ENCODE measurements around the gene KCTD19. TPM values are rescaled to one million over a fixed set of nuclear protein-coding genes. Genes with fewer than 3 reads are reported as not detected.
"Not testable (repeated sequence)": the region's sequence is repeated elsewhere in the genome, so short reads cannot be mapped to it uniquely, and the experiment has no call there.

The KCTD19 gene
- total RNA-seq (under 1 TPM; 0.50 to 0.99 TPM), polyA plus RNA-seq (ENCODE audit: insufficient read length in 2 of 2) (1 to 10 TPM; 2.2 to 2.7 TPM)
- long read RNA-seq, donor 1: 0 reads
- long read RNA-seq, donor 2: 0 reads
- long read RNA-seq, donor 3: 0 reads
- long read RNA-seq, donor 4: 0 reads

GRCh38 chr16:67326472-67327309 lies at the start of gene KCTD19, which contains the start of gene LRRC36:
KCTD19 (minus strand) TSS chr16:67326741; CDS start chr16:67326707, 34 bp downstream.
LRRC36 (plus strand) TSS chr16:67326815; CDS start chr16:67326863, 48 bp downstream.
- peak in 5 of 6 donors; percentile 36 to 92 (median 43) for DNase-seq (ENCODE audit: low read depth in 4 of 6, low spot score in 6 of 6)
- peaks cover 2% of the 10 kb centered on the region for H3K27me3 ChIP-seq (ENCODE audit: control insufficient read depth, insufficient read depth, low read length)
- WGBS (ENCODE audit: insufficient coverage): under 1% methylated on average over 54 of the region's 61 CpGs

DNA sequence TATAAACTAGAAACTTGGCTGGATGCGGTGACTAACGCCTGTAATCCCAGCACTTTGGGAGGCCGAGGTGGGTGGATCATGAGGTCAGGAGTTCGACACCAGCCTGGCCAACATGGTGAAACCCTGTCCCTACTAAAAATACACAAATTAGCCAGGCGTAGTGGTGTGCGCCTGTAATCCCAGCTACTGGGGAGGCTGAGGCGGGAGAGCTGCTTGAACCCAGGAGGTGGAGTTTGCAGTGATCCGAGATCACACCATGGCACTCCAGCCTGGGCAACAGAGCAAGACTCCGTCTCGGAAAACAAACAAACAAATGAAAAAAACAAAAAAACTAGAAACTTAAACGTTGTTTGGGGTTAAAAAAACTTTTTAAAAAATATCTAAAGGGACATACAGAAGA lies 49.5 kb upstream of the KCTD19 start:
- WGBS (ENCODE audit: insufficient coverage): 95% methylated on average over 7 of the region's 11 CpGs
- H3K27me3 ChIP-seq (ENCODE audit: control insufficient read depth, insufficient read depth, low read length); DNase-seq (ENCODE audit: low read depth in 4 of 6, low spot score in 6 of 6); H3K9me3 ChIP-seq (ENCODE audit: control insufficient read depth, insufficient read depth, low read length); H3K4me1 ChIP-seq (ENCODE audit: control insufficient read depth, insufficient read depth, low read length); H3K4me3 ChIP-seq (ENCODE audit: low read depth, low read length); H3K27ac ChIP-seq (ENCODE audit: low read depth, low read length); H3K36me3 ChIP-seq (ENCODE audit: control insufficient read depth, insufficient read depth, low read length): not testable (repeated sequence)

More at GRCh38 chr16:67326472-67327309, at the start of gene KCTD19, which contains the start of gene LRRC36:
- no peaks in the 10 kb centered on the region for H3K36me3 ChIP-seq (ENCODE audit: control insufficient read depth, insufficient read depth, low read length)
- H3K4me1 ChIP-seq (ENCODE audit: control insufficient read depth, insufficient read depth, low read length): peaks cover 14% of the 10 kb centered on the region
- H3K9me3 ChIP-seq (ENCODE audit: control insufficient read depth, insufficient read depth, low read length): no peaks in the 10 kb centered on the region
- peak within 1 kb of the TSS; percentile 80 for H3K4me3 ChIP-seq (ENCODE audit: low read depth, low read length)
- H3K27ac ChIP-seq (ENCODE audit: low read depth, low read length): peak within 1 kb of the TSS; percentile 47

DNA sequence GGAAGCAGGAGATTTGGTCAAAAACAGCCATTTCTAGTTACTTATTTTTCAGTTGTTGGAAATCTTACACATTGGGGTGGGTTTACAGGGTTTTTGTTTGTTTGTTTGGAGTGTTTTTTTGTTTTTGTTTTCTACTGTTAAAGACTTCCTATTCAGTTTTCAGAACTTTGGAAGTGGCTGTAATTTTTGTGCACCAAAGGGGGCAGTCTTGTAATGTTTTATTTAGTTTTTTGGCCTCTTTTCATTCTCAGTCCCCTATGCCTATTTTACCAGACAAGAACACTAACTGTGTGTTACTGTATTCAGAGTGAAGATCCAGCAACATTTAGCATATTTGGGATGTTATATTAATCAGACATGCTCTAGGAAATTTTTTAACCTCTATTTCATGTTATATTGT lies 46.1 kb upstream of the KCTD19 start:
- Histone ChIP-seq H3K4me1 (ENCODE audit: control insufficient read depth, insufficient read depth, low read length) (peaks cover 4% of the 10 kb centered on the region), H3K27ac (ENCODE audit: low read depth, low read length) (no peak overlapping the region), H3K4me3 (ENCODE audit: low read depth, low read length) (no peak overlapping the region), H3K27me3 (ENCODE audit: control insufficient read depth, insufficient read depth, low read length) (no peaks in the 10 kb centered on the region), H3K9me3 (ENCODE audit: control insufficient read depth, insufficient read depth, low read length) (no peaks in the 10 kb centered on the region), H3K36me3 (ENCODE audit: control insufficient read depth, insufficient read depth, low read length) (no peaks in the 10 kb centered on the region)
- peak in 2 of 6 donors; percentile 51 to 75 for DNase-seq (ENCODE audit: low read depth in 4 of 6, low spot score in 6 of 6)

DNA sequence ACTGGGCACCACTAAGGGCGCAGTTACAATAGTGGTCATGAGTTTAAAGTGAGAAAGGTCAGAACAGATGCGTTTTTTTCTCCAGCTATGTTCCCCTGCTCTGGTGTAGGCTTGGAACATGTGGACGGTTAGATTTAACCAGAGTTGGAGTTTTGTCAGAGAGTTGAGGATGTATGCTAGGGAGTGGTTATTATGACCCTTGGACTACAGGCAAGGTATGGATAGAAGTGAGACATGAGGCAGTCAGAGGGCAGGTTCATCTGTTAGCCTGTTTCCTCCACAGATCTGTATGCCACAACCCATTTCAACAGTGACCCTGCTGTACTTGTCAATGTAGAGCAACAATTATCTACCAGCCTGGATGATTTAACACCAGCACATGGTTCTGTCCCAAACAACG lies 44.1 kb upstream of the KCTD19 start:
- Histone ChIP-seq H3K27me3 (ENCODE audit: control insufficient read depth, insufficient read depth, low read length) (no peaks in the 10 kb centered on the region), H3K4me1 (ENCODE audit: control insufficient read depth, insufficient read depth, low read length) (peaks cover 4% of the 10 kb centered on the region), H3K4me3 (ENCODE audit: low read depth, low read length) (no peak overlapping the region), H3K27ac (ENCODE audit: low read depth, low read length) (no peak overlapping the region), H3K36me3 (ENCODE audit: control insufficient read depth, insufficient read depth, low read length) (no peaks in the 10 kb centered on the region), H3K9me3 (ENCODE audit: control insufficient read depth, insufficient read depth, low read length) (no peaks in the 10 kb centered on the region)
- no peak for DNase-seq (ENCODE audit: low read depth in 4 of 6, low spot score in 6 of 6)
- 86% methylated on average over 4 of the region's 4 CpGs for WGBS (ENCODE audit: insufficient coverage)

- H3K36me3 ChIP-seq (ENCODE audit: control insufficient read depth, insufficient read depth, low read length): no peaks in the 10 kb centered on the region
- no peak overlapping the region for H3K4me3 ChIP-seq (ENCODE audit: low read depth, low read length)
- no peaks in the 10 kb centered on the region for H3K27me3 ChIP-seq (ENCODE audit: control insufficient read depth, insufficient read depth, low read length)
- no peaks in the 10 kb centered on the region for H3K9me3 ChIP-seq (ENCODE audit: control insufficient read depth, insufficient read depth, low read length)
- no peak overlapping the region for H3K27ac ChIP-seq (ENCODE audit: low read depth, low read length)
- DNase-seq (ENCODE audit: low read depth in 4 of 6, low spot score in 6 of 6): no peak
- H3K4me1 ChIP-seq (ENCODE audit: control insufficient read depth, insufficient read depth, low read length): peaks cover 4% of the 10 kb centered on the region
Measured at GRCh38 chr16:67364600-67365235, 38.2 kb upstream of the KCTD19 start.

DNA sequence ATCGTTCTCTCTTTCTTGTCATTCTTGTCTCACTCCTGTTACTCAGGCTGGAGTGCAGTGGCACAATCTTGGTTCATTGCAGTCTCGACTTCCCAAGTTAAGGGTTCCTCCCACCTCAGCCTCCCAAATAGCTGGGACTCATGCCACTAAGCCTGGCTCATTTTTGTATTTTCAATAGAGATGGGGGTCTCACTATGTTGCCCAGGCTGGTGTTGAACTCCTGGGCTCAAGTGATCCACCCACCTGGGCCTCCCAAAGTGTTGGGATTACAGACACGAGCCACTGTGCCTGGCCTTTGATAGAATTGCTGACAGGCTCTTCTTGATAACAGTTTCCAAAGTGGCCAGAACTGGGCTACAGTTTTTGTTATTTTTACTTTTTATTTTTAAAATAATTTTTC lies 34.5 kb upstream of the KCTD19 start:
- Histone ChIP-seq H3K9me3 (ENCODE audit: control insufficient read depth, insufficient read depth, low read length) (no peaks in the 10 kb centered on the region), H3K4me1 (ENCODE audit: control insufficient read depth, insufficient read depth, low read length) (peaks cover 4% of the 10 kb centered on the region), H3K4me3 (ENCODE audit: low read depth, low read length) (no peak overlapping the region), H3K36me3 (ENCODE audit: control insufficient read depth, insufficient read depth, low read length) (no peaks in the 10 kb centered on the region), H3K27ac (ENCODE audit: low read depth, low read length) (no peak overlapping the region), H3K27me3 (ENCODE audit: control insufficient read depth, insufficient read depth, low read length) (no peaks in the 10 kb centered on the region)
- 77% methylated on average over 3 of the region's 3 CpGs for WGBS (ENCODE audit: insufficient coverage)
- no peak for DNase-seq (ENCODE audit: low read depth in 4 of 6, low spot score in 6 of 6)

DNA sequence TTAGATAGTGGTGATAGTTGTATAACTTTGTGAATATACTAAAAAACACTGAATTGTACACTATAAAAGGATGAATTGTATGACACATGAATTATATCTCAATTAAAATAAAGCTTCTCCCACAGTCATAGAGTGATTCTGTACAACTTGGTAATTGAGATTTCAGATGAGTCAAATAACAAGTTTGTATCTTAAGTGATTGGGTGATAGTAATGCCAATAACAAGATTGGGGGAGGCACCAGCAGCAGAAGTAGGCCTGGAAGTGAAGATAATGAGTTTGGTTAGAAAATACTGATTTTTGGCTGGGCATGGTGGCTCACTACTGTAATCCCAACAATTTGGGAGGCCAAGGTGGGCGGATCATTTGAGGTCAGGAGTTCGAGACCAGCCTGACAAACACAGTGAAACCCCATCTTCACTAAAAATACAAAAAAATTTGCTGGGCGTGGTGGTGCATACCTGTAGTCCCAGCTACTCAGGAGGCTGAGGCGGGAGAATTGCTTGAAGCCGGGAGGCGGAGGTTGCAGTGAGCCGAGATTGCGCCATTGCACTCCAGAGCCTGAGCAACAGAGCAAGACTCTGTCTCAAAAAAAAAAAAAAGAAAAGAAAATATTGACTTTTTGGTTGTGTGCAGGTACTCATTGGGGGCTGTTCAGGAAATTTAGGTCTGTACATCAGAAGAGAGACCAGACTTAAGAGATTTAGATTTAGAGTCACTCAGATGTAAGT lies 33.2 kb upstream of the KCTD19 start:
- H3K4me3 ChIP-seq (ENCODE audit: low read depth, low read length); H3K36me3 ChIP-seq (ENCODE audit: control insufficient read depth, insufficient read depth, low read length); H3K27me3 ChIP-seq (ENCODE audit: control insufficient read depth, insufficient read depth, low read length); H3K9me3 ChIP-seq (ENCODE audit: control insufficient read depth, insufficient read depth, low read length); H3K4me1 ChIP-seq (ENCODE audit: control insufficient read depth, insufficient read depth, low read length); DNase-seq (ENCODE audit: low read depth in 4 of 6, low spot score in 6 of 6); H3K27ac ChIP-seq (ENCODE audit: low read depth, low read length): not testable (repeated sequence)
- WGBS (ENCODE audit: insufficient coverage): 100% methylated on average over 5 of the region's 8 CpGs

- H3K9me3 ChIP-seq (ENCODE audit: control insufficient read depth, insufficient read depth, low read length): no peaks in the 10 kb centered on the region
- DNase-seq (ENCODE audit: low read depth in 4 of 6, low spot score in 6 of 6): no peak
- WGBS (ENCODE audit: insufficient coverage): 14% methylated on average over 3 of the region's 4 CpGs
- peaks cover under 1% of the 10 kb centered on the region for H3K4me1 ChIP-seq (ENCODE audit: control insufficient read depth, insufficient read depth, low read length)
- no peaks in the 10 kb centered on the region for H3K27me3 ChIP-seq (ENCODE audit: control insufficient read depth, insufficient read depth, low read length)
- no peaks in the 10 kb centered on the region for H3K36me3 ChIP-seq (ENCODE audit: control insufficient read depth, insufficient read depth, low read length)
- H3K27ac ChIP-seq (ENCODE audit: low read depth, low read length): no peak overlapping the region
- H3K4me3 ChIP-seq (ENCODE audit: low read depth, low read length): no peak overlapping the region
Measured at GRCh38 chr16:67357561-67357960, 31.0 kb upstream of the KCTD19 start.

GRCh38 chr16:67356396-67356795 lies 29.9 kb upstream of the KCTD19 start:
- Histone ChIP-seq H3K9me3 (ENCODE audit: control insufficient read depth, insufficient read depth, low read length) (no peaks in the 10 kb centered on the region), H3K27me3 (ENCODE audit: control insufficient read depth, insufficient read depth, low read length) (no peaks in the 10 kb centered on the region), H3K36me3 (ENCODE audit: control insufficient read depth, insufficient read depth, low read length) (no peaks in the 10 kb centered on the region), H3K4me1 (ENCODE audit: control insufficient read depth, insufficient read depth, low read length) (no peaks in the 10 kb centered on the region), H3K27ac (ENCODE audit: low read depth, low read length) (no peak overlapping the region), H3K4me3 (ENCODE audit: low read depth, low read length) (no peak overlapping the region)
- WGBS (ENCODE audit: insufficient coverage): 36% methylated on average over 1 of the region's 3 CpGs
- DNase-seq (ENCODE audit: low read depth in 4 of 6, low spot score in 6 of 6): peak in 3 of 6 donors; percentile 33 to 90 (median 41)
